ENCODE measurements around the gene LENG8.
"Not testable (repeated sequence)": the region's sequence is repeated elsewhere in the genome, so short reads cannot be mapped to it uniquely, and the experiment has no call there.

The LENG8 gene

GRCh38 chr19:54462655-54463530 lies 13.9 kb downstream of the LENG8 start:
- DNase-seq, result peak; percentile 50

- DNase-seq, result peak; percentile 91
Measured at GRCh38 chr19:54463531-54464043, 14.6 kb downstream of the LENG8 start, which contains the start of gene LENG9. LENG9 (minus strand) TSS chr19:54463778; CDS start chr19:54463526, 252 bp downstream.

GRCh38 chr19:54464044-54464629 lies 15.1 kb downstream of the LENG8 start:
- peak; percentile 71 for DNase-seq

DNA sequence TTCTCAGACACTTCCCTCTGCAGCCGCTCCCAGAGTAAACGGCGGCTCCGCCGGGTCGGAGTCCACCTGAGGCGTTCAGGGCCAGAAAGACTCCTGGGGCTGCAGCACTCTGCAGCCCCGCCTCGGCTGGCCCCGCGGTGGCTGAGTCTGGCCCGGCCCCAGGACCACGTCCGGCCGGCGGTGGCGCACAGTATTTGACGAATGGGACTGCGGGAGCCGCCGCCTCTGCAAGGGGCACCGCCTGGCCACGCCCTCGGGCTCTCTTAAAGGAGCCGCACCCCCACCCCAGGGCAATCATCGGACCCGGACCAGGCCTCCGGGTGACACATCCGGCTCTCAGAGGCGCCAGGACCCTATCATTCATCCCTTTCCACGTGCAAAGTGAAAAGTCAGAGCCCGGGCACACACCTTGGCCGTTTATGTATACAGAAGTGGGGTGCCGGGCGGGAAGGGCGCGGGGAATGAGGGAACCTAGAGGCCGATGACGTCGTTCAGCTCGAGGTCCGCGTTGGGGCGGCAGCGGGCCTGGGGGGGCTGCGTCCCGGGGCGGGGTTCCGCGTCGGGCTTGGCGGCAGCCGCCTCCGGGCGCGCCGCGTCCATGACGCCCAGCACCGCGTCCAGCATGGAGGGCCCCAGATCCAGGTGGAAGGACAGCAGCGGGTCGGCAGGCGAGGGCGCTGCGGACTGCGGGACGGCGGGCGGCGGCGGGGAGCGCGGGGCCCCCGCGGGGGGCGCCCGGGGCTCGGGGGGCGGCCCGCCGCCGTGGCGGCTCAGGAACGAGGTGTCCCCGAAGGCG lies 15.8 kb downstream of the LENG8 start:
- DNase-seq, result peak; percentile 34

DNA sequence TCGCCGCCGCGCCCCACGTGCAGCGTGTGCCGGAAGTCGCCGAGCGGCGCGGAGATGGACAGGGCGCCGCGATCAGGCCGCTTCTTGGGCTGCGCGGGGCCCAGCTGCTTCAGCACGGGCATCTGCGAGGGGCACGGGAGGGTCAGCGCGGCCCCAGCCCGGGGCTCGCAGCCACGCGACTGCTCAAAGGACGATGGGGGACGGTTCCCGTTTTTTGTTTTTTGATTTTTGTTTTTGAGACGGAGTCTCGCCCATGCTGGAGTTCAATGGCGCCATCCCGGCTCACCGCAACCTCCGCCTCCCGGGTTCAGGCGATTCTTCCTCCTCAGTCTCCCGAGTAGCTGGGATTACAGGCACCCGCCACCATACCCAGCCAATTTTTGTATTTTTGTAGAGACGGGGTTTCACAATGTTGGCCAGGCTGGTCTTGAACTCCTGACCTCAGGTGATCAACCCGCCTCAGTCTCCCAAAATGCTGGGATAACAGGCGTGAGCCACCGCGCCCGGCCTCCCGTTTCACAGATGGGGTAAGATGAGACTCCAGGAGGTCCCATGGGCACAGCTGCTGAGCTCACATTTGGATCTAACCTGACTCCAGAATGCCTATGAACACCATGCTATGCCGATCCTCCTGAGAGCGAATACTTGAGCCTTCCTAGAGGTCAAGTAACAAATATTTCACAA lies 16.6 kb downstream of the LENG8 start:
- no peak for DNase-seq

GRCh38 chr19:54466110-54466480 lies 17.1 kb downstream of the LENG8 start:
- not testable (repeated sequence) for DNase-seq

DNA sequence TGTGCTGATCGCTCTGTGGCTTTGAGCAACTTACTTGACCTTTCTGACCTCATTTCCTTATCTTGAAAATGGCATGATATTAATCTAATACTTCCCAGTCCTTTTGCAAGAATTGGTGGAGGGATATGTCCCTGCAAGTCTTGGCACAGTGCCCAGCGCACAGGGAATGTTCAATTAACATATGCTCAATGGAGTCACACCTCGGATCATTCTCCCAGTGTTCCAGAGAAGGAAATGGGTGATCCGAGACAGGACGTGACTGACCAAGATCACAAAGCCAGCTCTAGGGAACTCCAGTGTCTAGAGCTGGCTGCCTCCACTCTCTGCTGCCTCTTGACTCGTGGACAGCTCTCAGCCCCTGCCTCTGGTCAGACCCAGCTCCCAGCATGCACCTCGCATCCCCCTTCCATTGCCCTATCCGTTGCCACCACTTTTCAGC lies 20.5 kb downstream of the LENG8 start:
- no peak for DNase-seq

GRCh38 chr19:54470276-54470887 lies 21.4 kb downstream of the LENG8 start:
- DNase-seq, result no peak

DNA sequence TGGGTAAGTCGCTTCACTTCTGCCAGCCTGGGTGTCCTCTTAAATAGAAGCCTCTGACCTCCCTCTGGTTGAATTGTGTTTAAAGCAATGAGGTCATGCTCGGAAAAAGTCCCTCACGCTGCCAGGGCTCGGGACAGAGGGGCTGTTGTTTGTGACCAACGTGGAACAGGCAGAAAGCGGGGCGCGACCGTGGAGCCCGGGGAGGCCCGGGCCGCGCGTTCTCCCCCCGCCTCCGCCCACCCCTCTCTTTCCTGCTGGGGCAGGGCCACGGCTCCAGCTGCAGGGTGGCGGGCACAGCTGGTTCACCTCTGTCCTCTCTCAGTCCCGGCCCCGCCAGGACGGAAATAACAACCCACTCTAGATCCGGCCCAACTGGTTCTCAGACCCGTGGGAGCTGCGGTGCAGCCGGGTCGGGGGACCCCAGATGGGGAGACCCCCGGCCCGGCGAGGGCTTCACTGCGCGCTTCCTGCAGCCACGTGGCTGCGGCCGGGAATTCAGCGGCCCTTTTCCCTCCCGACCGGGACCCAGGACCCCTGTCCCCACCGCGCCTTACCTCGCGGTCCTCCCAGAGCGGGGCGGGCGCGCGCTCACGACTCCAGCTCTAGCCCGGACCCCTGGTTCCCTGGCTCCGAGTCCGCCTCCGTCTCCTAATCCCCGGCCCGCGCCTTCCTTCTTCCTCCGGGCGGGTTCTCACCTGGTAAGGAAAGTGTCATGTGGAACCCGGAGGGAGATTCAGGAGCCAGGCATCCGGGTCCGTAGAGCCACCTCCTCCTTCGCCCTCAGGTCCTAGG lies 22.2 kb downstream of the LENG8 start:
- no peak for DNase-seq

DNA sequence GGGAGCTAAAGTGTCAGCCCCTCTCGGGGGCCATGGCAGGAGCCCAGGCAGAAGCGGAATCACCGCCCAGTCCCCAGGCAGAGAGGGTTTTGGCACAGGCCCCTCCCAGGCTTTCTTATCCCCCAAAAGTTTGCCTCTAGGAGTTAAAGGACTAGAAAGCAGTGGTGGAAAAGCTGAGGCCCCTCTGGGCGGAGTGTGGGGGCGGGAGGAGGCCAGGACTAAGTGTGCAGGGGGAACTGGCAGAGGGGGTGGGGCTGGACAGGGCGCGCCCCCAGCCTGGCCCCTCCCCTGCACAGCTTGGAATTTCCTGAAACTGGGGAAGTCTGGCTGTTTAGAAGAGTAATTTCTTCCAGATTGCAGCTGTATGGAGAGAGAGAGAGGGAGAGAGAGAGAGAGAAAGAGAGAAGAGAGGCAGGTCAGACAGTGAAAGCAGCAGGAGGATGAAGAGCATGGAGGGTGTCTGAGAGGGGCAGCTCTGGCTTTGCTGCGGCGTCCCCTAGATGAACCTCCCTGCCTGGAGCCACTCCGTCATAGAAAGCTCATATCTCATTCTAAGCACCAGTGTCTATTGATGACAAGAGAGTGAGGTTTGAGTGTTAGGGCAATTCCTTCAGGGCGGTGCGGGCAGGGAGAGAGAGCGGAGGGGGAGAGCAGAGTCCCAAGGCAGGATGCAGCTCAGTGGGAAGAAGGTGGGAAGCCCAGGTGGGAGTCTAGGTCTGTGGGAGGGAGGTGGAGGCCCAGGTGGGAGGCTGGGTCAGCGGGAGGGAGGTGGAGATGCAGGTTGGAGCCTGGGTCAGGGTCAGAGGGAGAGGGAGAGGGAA lies 24.3 kb downstream of the LENG8 start, which contains the start of gene CDC42EP5:
Gene CDC42EP5 (minus strand): TSS at position 226 of the 821 bp plus-strand sequence. CDS start 7,749 bp downstream, outside the sequence.
- no peak for DNase-seq

- no peak for DNase-seq
Measured at GRCh38 chr19:54473892-54474372, 24.9 kb downstream of the LENG8 start.

DNA sequence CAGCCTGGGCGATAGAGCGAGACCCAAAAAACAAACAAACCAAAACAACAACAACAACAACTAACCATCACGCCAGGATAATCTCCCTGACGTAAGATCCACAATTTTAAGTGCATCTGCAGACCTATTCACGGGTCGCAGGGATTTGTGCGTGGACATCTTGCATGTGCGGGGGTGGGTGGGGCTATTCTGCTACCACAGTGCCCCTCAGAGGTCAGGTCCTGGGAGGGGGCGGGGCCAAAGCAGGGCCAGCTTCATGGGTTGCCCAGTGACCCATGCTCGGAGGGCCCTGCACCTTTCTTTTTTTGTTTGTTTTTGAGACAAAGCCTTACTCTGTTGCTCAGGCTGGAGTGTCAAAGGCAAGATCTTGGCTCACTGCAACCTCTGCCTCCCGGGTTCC lies 26.7 kb downstream of the LENG8 start:
- no peak for DNase-seq

GRCh38 chr19:54477650-54478049 lies 28.7 kb downstream of the LENG8 start:
- DNase-seq, result no peak

DNA sequence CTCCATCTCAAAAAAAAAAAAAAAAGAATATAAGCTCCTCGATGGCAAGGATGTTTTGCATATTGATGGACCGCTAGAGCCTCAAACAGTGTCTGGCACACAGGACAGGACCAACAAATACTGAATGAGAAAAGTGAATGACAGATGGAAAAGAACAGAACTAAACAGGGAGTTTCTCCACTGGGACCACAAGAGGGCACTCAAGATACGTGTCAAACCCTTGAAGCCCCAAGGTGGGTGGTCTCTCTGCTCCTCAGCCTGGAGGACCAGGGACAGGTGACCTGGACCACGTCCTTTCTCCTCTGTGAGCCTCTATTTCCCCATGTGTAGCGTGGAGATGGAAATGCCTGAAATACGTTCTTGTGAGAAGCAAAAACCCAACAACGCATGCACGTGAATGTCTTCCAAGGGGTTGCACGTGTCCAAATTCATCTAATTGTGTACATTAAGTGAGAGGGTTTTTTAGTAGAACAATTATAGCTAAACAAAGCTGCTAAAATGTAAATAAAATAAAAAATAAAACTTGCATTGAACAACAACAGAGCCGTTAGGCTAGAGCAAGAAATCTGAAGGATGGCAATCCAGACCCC lies 29.8 kb downstream of the LENG8 start:
- DNase-seq, result no peak

DNA sequence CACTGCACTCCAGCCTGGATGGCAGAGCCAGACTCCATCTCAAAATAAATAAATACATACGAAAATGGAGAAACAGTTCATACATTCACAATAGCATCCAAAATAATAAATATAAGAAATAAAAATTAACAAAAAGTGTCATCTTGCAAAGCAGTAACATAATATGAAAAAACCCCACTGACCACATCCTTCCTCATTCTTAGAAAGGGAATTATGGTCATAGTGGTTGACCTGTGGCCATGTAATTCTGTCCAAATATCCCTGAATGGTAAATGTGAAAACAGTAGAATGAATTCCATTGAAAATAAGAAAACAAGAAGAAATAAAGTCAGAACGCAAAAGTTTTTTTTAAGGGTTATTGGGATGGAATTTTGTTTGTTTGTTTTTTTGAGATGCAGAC lies 31.1 kb downstream of the LENG8 start:
- no peak for DNase-seq

DNA sequence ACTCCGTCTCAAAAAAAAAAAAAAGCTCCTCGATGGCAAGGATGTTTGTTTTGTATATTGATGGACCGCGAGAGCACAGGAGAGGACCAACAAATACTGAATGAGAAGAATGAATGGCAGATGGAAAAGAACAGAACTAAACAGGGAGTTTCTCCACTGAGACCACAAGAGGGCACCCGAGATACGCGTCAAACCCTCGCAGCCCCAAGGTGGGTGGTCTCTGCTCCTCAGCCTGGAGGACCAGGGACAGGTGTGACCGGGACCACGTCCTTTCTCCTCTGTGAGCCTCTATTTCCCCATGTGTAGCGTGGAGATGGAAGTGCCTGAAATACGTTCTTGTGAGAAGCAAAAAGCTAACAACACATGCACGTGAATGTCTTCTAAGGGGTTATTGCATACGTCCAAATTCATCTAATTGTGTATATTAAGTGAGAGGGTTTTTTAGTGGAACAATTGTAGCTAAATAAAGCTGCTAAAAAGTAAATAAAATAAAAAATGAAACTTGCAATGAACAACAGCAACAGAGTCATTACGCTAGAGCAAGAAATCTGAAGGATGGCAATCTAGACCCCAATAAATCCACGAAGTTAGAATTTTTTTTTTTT lies 32.4 kb downstream of the LENG8 start:
- DNase-seq, result peak; percentile 33

GRCh38 chr19:54482889-54483288 lies 33.9 kb downstream of the LENG8 start:
- no peak for DNase-seq

GRCh38 chr19:54484451-54484850 lies 35.5 kb downstream of the LENG8 start:
- DNase-seq, result no peak

GRCh38 chr19:54485851-54486250 lies 36.9 kb downstream of the LENG8 start:
- DNase-seq, result no peak

Measured in activated T-cell treated with anti-CD3 and anti-CD28 coated beads for 4 hours (primary cell).